Measurements from ENCODE around the gene JAM3.

JAM3 gene

GRCh38 chr11:134120921-134121526 is 52.2 kb downstream of the JAM3 start:
- Histone ChIP-seq H3K27me3 (ENCODE audit: control insufficient read depth, insufficient read depth, low read length) (no peaks in the 10 kb centered on the region), H3K4me1 (ENCODE audit: control insufficient read depth, insufficient read depth, low read length) (peaks cover 53% of the 10 kb centered on the region), H3K4me3 (ENCODE audit: low read length) (peak overlapping the region; percentile 55), H3K36me3 (ENCODE audit: insufficient read depth, low read length) (no peaks in the 10 kb centered on the region), H3K9me3 (replicated peaks; ENCODE audit: low read length) (no peaks in the 10 kb centered on the region), H3K4me2 (ENCODE audit: low read length) (peak overlapping the region; percentile 75), H3K9ac (ENCODE audit: low read depth, low read length) (peak overlapping the region; percentile 61)

GRCh38 chr11:134124660-134125451 is 56.0 kb downstream of the JAM3 start:
- Histone ChIP-seq H3K27me3 (ENCODE audit: control insufficient read depth, insufficient read depth, low read length) (no peaks in the 10 kb centered on the region), H3K36me3 (ENCODE audit: insufficient read depth, low read length) (no peaks in the 10 kb centered on the region), H3K9ac (ENCODE audit: low read depth, low read length) (peak overlapping the region; percentile 53), H3K4me3 (ENCODE audit: low read length) (peak overlapping the region; percentile 69), H3K9me3 (replicated peaks; ENCODE audit: low read length) (no peaks in the 10 kb centered on the region), H3K4me2 (ENCODE audit: low read length) (peak overlapping the region; percentile 89), H3K4me1 (ENCODE audit: control insufficient read depth, insufficient read depth, low read length) (peaks cover 46% of the 10 kb centered on the region)

- Histone ChIP-seq H3K9ac (ENCODE audit: low read depth, low read length) (peak overlapping the region; percentile 53), H3K4me3 (ENCODE audit: low read length) (peak overlapping the region; percentile 69), H3K4me2 (ENCODE audit: low read length) (peak overlapping the region; percentile 89), H3K27me3 (ENCODE audit: control insufficient read depth, insufficient read depth, low read length) (no peaks in the 10 kb centered on the region), H3K36me3 (ENCODE audit: insufficient read depth, low read length) (no peaks in the 10 kb centered on the region), H3K9me3 (replicated peaks; ENCODE audit: low read length) (no peaks in the 10 kb centered on the region), H3K4me1 (ENCODE audit: control insufficient read depth, insufficient read depth, low read length) (peaks cover 40% of the 10 kb centered on the region)
These were observed 56.6 kb downstream of the JAM3 start for GRCh38 chr11:134125507-134125906.

GRCh38 chr11:134126217-134126822 is 57.4 kb downstream of the JAM3 start:
- no peak overlapping the region for H3K9ac ChIP-seq (ENCODE audit: low read depth, low read length)

GRCh38 chr11:134131628-134132244 is 62.9 kb downstream of the JAM3 start:
- H3K9me3 ChIP-seq (replicated peaks; ENCODE audit: low read length): peaks cover 4% of the 10 kb centered on the region
- H3K9ac ChIP-seq (ENCODE audit: low read depth, low read length): no peak overlapping the region
- no peaks in the 10 kb centered on the region for H3K27me3 ChIP-seq (ENCODE audit: control insufficient read depth, insufficient read depth, low read length)
- no peak overlapping the region for H3K4me3 ChIP-seq (ENCODE audit: low read length)
- no peak overlapping the region for H3K4me2 ChIP-seq (ENCODE audit: low read length)
- H3K4me1 ChIP-seq (ENCODE audit: control insufficient read depth, insufficient read depth, low read length): peaks cover 3% of the 10 kb centered on the region
- no peaks in the 10 kb centered on the region for H3K36me3 ChIP-seq (ENCODE audit: insufficient read depth, low read length)

More at GRCh38 chr11:134126217-134126822, 57.4 kb downstream of the JAM3 start:
- H3K4me1 ChIP-seq (ENCODE audit: control insufficient read depth, insufficient read depth, low read length): peaks cover 31% of the 10 kb centered on the region
- no peaks in the 10 kb centered on the region for H3K9me3 ChIP-seq (replicated peaks; ENCODE audit: low read length)
- no peaks in the 10 kb centered on the region for H3K27me3 ChIP-seq (ENCODE audit: control insufficient read depth, insufficient read depth, low read length)
- H3K36me3 ChIP-seq (ENCODE audit: insufficient read depth, low read length): no peaks in the 10 kb centered on the region
- peak overlapping the region; percentile 89 for H3K4me2 ChIP-seq (ENCODE audit: low read length)
- H3K4me3 ChIP-seq (ENCODE audit: low read length): no peak overlapping the region

- no peak overlapping the region for H3K4me2 ChIP-seq (ENCODE audit: low read length)
- peaks cover 4% of the 10 kb centered on the region for H3K9me3 ChIP-seq (replicated peaks; ENCODE audit: low read length)
- H3K9ac ChIP-seq (ENCODE audit: low read depth, low read length): no peak overlapping the region
- H3K4me3 ChIP-seq (ENCODE audit: low read length): no peak overlapping the region
- H3K36me3 ChIP-seq (ENCODE audit: insufficient read depth, low read length): no peaks in the 10 kb centered on the region
- no peaks in the 10 kb centered on the region for H3K27me3 ChIP-seq (ENCODE audit: control insufficient read depth, insufficient read depth, low read length)
- H3K4me1 ChIP-seq (ENCODE audit: control insufficient read depth, insufficient read depth, low read length): no peaks in the 10 kb centered on the region
These were observed 63.9 kb downstream of the JAM3 start for GRCh38 chr11:134132808-134133207.

- H3K4me3 ChIP-seq (ENCODE audit: low read length): no peak overlapping the region
- H3K27me3 ChIP-seq (ENCODE audit: control insufficient read depth, insufficient read depth, low read length): no peaks in the 10 kb centered on the region
- H3K4me1 ChIP-seq (ENCODE audit: control insufficient read depth, insufficient read depth, low read length): no peaks in the 10 kb centered on the region
- no peak overlapping the region for H3K9ac ChIP-seq (ENCODE audit: low read depth, low read length)
- H3K4me2 ChIP-seq (ENCODE audit: low read length): no peak overlapping the region
- H3K36me3 ChIP-seq (ENCODE audit: insufficient read depth, low read length): no peaks in the 10 kb centered on the region
- H3K9me3 ChIP-seq (replicated peaks; ENCODE audit: low read length): peaks cover 4% of the 10 kb centered on the region
These were observed 65.3 kb downstream of the JAM3 start for GRCh38 chr11:134134167-134134566.

GRCh38 chr11:134138376-134138775 is 69.5 kb downstream of the JAM3 start:
- Histone ChIP-seq H3K4me1 (ENCODE audit: control insufficient read depth, insufficient read depth, low read length) (peaks cover 5% of the 10 kb centered on the region), H3K9me3 (replicated peaks; ENCODE audit: low read length) (no peaks in the 10 kb centered on the region)

GRCh38 chr11:134139303-134139872 is 70.5 kb downstream of the JAM3 start:
- H3K36me3 ChIP-seq (ENCODE audit: insufficient read depth, low read length): peaks cover 8% of the 10 kb centered on the region
- H3K9me3 ChIP-seq (replicated peaks; ENCODE audit: low read length): no peaks in the 10 kb centered on the region
- H3K9ac ChIP-seq (ENCODE audit: low read depth, low read length): no peak overlapping the region
- H3K4me2 ChIP-seq (ENCODE audit: low read length): peak overlapping the region; percentile 28
- H3K4me3 ChIP-seq (ENCODE audit: low read length): no peak overlapping the region
- H3K4me1 ChIP-seq (ENCODE audit: control insufficient read depth, insufficient read depth, low read length): peaks cover 7% of the 10 kb centered on the region
- no peaks in the 10 kb centered on the region for H3K27me3 ChIP-seq (ENCODE audit: control insufficient read depth, insufficient read depth, low read length)

More at GRCh38 chr11:134138376-134138775, 69.5 kb downstream of the JAM3 start:
- Histone ChIP-seq H3K4me2 (ENCODE audit: low read length) (no peak overlapping the region), H3K4me3 (ENCODE audit: low read length) (no peak overlapping the region), H3K27me3 (ENCODE audit: control insufficient read depth, insufficient read depth, low read length) (no peaks in the 10 kb centered on the region), H3K36me3 (ENCODE audit: insufficient read depth, low read length) (peaks cover 4% of the 10 kb centered on the region), H3K9ac (ENCODE audit: low read depth, low read length) (no peak overlapping the region)

- no peak overlapping the region for H3K9ac ChIP-seq (ENCODE audit: low read depth, low read length)
- no peaks in the 10 kb centered on the region for H3K27me3 ChIP-seq (ENCODE audit: control insufficient read depth, insufficient read depth, low read length)
- H3K9me3 ChIP-seq (replicated peaks; ENCODE audit: low read length): no peaks in the 10 kb centered on the region
- peak overlapping the region; percentile 28 for H3K4me2 ChIP-seq (ENCODE audit: low read length)
- no peak overlapping the region for H3K4me3 ChIP-seq (ENCODE audit: low read length)
- peaks cover 12% of the 10 kb centered on the region for H3K4me1 ChIP-seq (ENCODE audit: control insufficient read depth, insufficient read depth, low read length)
- peaks cover 12% of the 10 kb centered on the region for H3K36me3 ChIP-seq (ENCODE audit: insufficient read depth, low read length)
These were observed 71.0 kb downstream of the JAM3 start for GRCh38 chr11:134139873-134140331.

- Histone ChIP-seq H3K27me3 (ENCODE audit: control insufficient read depth, insufficient read depth, low read length) (no peaks in the 10 kb centered on the region), H3K9me3 (replicated peaks; ENCODE audit: low read length) (no peaks in the 10 kb centered on the region), H3K4me2 (ENCODE audit: low read length) (no peak overlapping the region), H3K4me1 (ENCODE audit: control insufficient read depth, insufficient read depth, low read length) (peaks cover 14% of the 10 kb centered on the region), H3K4me3 (ENCODE audit: low read length) (no peak overlapping the region), H3K36me3 (ENCODE audit: insufficient read depth, low read length) (peaks cover 13% of the 10 kb centered on the region), H3K9ac (ENCODE audit: low read depth, low read length) (no peak overlapping the region)
These were observed 72.2 kb downstream of the JAM3 start for GRCh38 chr11:134140961-134141490.
